DOHH2 (cell line): ENCODE data around the gene PACS2.
A peak's percentile ranks its signal among the peaks of the same experiment; 100 is the strongest.

Source experiments
- CTCF ChIP-seq: fragments of 200-600 bp; sonication (generic); IDR thresholded peaks from one replicate; pipeline ENCODE4 v1.5.1; 2014; ENCODE audit warnings: antibody characterized with exemption, mild to moderate bottlenecking, low read depth, low read length; ENCODE audit not compliant: poor library complexity, severe bottlenecking
- EZH2phosphoT487 ChIP-seq: fragments of 200-600 bp; sonication (generic); IDR thresholded peaks from 2 replicates; pipeline ENCODE4 v1.6.1; 2017; ENCODE audit warnings: borderline replicate concordance, mild to moderate bottlenecking, antibody characterized with exemption, low read length, moderate library complexity, mixed read lengths

DNA sequence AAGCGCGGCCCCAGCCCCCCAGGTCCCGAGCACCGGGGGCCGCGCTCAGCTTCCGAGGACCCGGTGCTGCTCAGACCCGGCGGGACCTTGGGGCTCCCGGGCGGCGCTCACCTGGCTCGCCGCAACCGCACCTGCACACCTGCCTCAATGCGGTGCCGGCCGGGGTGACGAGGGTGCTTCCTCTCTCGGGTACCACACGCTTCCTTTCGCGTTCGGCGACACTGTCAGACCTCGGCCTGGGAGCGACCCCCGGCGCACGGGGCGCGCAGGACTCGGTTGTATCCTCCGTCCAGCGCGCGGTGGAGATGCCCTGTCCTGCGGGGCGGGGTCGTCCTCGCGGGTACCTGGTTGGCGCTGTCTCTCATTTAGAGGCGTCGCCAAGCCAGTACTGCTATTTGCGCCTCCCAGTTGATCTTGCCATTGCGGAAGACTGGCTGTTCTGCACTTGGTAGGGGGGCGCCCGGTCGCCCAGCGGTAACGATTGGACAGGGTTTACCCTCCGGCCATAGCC, 718 bp downstream of the PACS2 start:
- TF ChIP-seq CTCF (peak; percentile 34), EZH2phosphoT487 (no peak)
